ENCODE results near the gene PCBP3. TPM values are rescaled to one million over a fixed set of nuclear protein-coding genes. Genes with fewer than 3 reads are reported as not detected.

Gene PCBP3
- total and polyA plus RNA-seq, 2 of the 8 experiments (the other 6 are each of a cell fraction or from before 2014, with no cell fraction given): 3.5 to 6.3 TPM

GRCh38 chr21:45802425-45802824, 158.9 kb downstream of the PCBP3 start:
- H2BK12ac ChIP-seq (ENCODE audit: low read depth, low read length): no peak overlapping the region
- H3K56ac ChIP-seq (replicated peaks; ENCODE audit: insufficient read length, low read depth, low read length): no peak overlapping the region
- no peak overlapping the region for H2BK120ac ChIP-seq (replicated peaks; ENCODE audit: low read depth, low read length)
- no peak overlapping the region for H2AK5ac ChIP-seq (ENCODE audit: low read depth, low read length)
- H4K20me1 ChIP-seq (replicated peaks in 1 of 2; ENCODE audit: control insufficient read depth in 1 of 2, insufficient read depth in 2 of 2, low read length in 2 of 2): peaks cover 0 to 3% of the 10 kb centered on the region in 2 experiments
- no peak overlapping the region for H2BK5ac ChIP-seq (ENCODE audit: low read depth, low read length)
- H3K27me3 ChIP-seq (replicated peaks in 1 of 4; ENCODE audit: control insufficient read depth in 3 of 4, extremely low read depth in 1 of 4, insufficient read depth in 3 of 4, low read length in 3 of 4): no peaks in the 10 kb centered on the region
- CTCF ChIA-PET (ENCODE audit: partially characterized antibody): interaction anchor here (1.4 kb wide), 1 partner anchor 17 kb away, joined by 3 read pairs; no protein-coding TSS in a partner anchor
- no peak overlapping the region for H3K4me2 ChIP-seq (ENCODE audit: insufficient read depth in 1 of 2, low read depth in 2 of 2, low read length in 2 of 2)
- H3K18ac ChIP-seq (ENCODE audit: extremely low read depth, low read length): no peak overlapping the region
- H2AFZ ChIP-seq (ENCODE audit: low read length): no peak overlapping the region
- no peak overlapping the region for H3K9ac ChIP-seq (replicated peaks in 1 of 4; ENCODE audit: extremely low read depth in 1 of 4, low read depth in 3 of 4, low read length in 3 of 4)
- H3K23ac ChIP-seq (ENCODE audit: insufficient read length): no peak overlapping the region
- no peak overlapping the region for H2BK15ac ChIP-seq (ENCODE audit: low read length)
- FAIRE-seq (no peak), DNase-seq (ENCODE audit: low read depth in 1 of 2, low spot score in 2 of 2) (no peak)
- no peak overlapping the region for H2BK20ac ChIP-seq (ENCODE audit: low read length)
- H4K91ac ChIP-seq (replicated peaks; ENCODE audit: insufficient read length, low read length): no peak overlapping the region
- H4K8ac ChIP-seq (ENCODE audit: extremely low read depth, insufficient read depth, low read length): peak overlapping the region; percentile 46; the same call in 1 of the 2 replicates
- no peak overlapping the region for H3K4me3 ChIP-seq (ENCODE audit: extremely low read depth in 1 of 4, insufficient read depth in 2 of 4, low read depth in 3 of 4, low read length in 4 of 4)
- POLR2A ChIA-PET (ENCODE audit: partially characterized antibody): no interaction called here
- H3K14ac ChIP-seq (ENCODE audit: insufficient read length): no peak overlapping the region
- H3K4me1 ChIP-seq (replicated peaks in 1 of 4; ENCODE audit: control insufficient read depth in 3 of 4, insufficient read depth in 4 of 4, low read length in 3 of 4): no peaks in the 10 kb centered on the region; a peak in 2 of 7 replicates
- H3K9me3 ChIP-seq (ENCODE audit: insufficient read depth in 2 of 2, low read depth in 1 of 2, low read length in 1 of 2): peaks cover 1 to 4% of the 10 kb centered on the region in 2 experiments; a peak in 3 of 4 replicates
- no peaks in the 10 kb centered on the region for H3K23me2 ChIP-seq (ENCODE audit: low read depth, low read length)
- no peak overlapping the region for H4K5ac ChIP-seq (ENCODE audit: insufficient read length, low read depth, low read length)
- 92% methylated on average over 9 of the region's 9 CpGs; no CpG with 5 or more reads in 1 of the 2 experiments for WGBS, 2 experiments (ENCODE audit: extremely low coverage in 1 of 2, insufficient coverage in 1 of 2, insufficient read length in 1 of 2, insufficient replicate concordance in 2 of 2, low coverage in 1 of 2, low lambda C conversion rate in 2 of 2, missing lambda C conversion rate in 1 of 2)
- H3K79me2 ChIP-seq (ENCODE audit: control insufficient read depth in 1 of 2, insufficient read depth in 2 of 2, low read length in 2 of 2): no peaks in the 10 kb centered on the region
- H3K36me3 ChIP-seq (ENCODE audit: control insufficient read depth in 2 of 4, insufficient read depth in 4 of 4, low read length in 3 of 4): no peaks in the 10 kb centered on the region
- TF ChIP-seq SAP30 (IDR thresholded peaks at IDR 0.05; ENCODE audit: insufficient read depth, insufficient replicate concordance, low read length) (no peak), RFX5 (IDR thresholded peaks at IDR 0.05; ENCODE audit: borderline replicate concordance, low read depth, low read length) (no peak), CEBPB (IDR thresholded peaks at IDR 0.05; ENCODE audit: low read depth, low read length) (no peak), HDAC6 (IDR thresholded peaks at IDR 0.05; ENCODE audit: low read depth, low read length) (no peak), SP1 (IDR thresholded peaks at IDR 0.05; ENCODE audit: low read depth, low read length) (no peak), EZH2 (IDR thresholded peaks at IDR 0.05; ENCODE audit: low read depth, low read length, severe bottlenecking) (no peak), SIX5 (IDR thresholded peaks at IDR 0.05; ENCODE audit: low read depth, low read length) (no peak), ZNF274 (IDR thresholded peaks at IDR 0.05; ENCODE audit: borderline replicate concordance, extremely low read depth, low read length) (no peak), NANOG (IDR thresholded peaks at IDR 0.05; ENCODE audit: insufficient read depth, low read depth, low read length, poor library complexity, severe bottlenecking) (no peak), KDM5A (IDR thresholded peaks at IDR 0.05; ENCODE audit: low read length) (no peak), SP2 (IDR thresholded peaks at IDR 0.05; ENCODE audit: low read length) (no peak)
- H3K4ac ChIP-seq (replicated peaks; ENCODE audit: insufficient read length, low read depth, low read length): no peak overlapping the region
- H3K79me1 ChIP-seq (ENCODE audit: low read depth, low read length): no peaks in the 10 kb centered on the region
- H3K27ac ChIP-seq (ENCODE audit: low read depth, low read length): no peak overlapping the region
